Fibroblast of gingiva (primary cell): Measurements from ENCODE around the gene LRMDA.

Experiments used
- DNase-seq: peaks from one replicate; pipeline ENCODE4 v3.0.0-alpha.2; 2011; ENCODE audit warnings: low read depth

Gene LRMDA

GRCh38 chr10:75425291-75426079 lies 5.9 kb upstream of the LRMDA start:
- DNase-seq, result no peak

- no peak for DNase-seq
Observed at GRCh38 chr10:75426880-75427279, 4.5 kb upstream of the LRMDA start.

GRCh38 chr10:75427951-75428350 lies 3.5 kb upstream of the LRMDA start:
- DNase-seq, result no peak

GRCh38 chr10:75428434-75429158 lies 2.8 kb upstream of the LRMDA start:
- no peak for DNase-seq

- no peak for DNase-seq
Observed at GRCh38 chr10:75429159-75429827, 2.1 kb upstream of the LRMDA start.

- no peak for DNase-seq
Observed at GRCh38 chr10:75430000-75430763, 1.2 kb upstream of the LRMDA start.

- DNase-seq, result no peak
Observed at GRCh38 chr10:75432176-75432575, 752 bp downstream of the LRMDA start.

GRCh38 chr10:75432763-75433162 lies 1.3 kb downstream of the LRMDA start:
- no peak for DNase-seq

GRCh38 chr10:75433216-75433615 lies 1.8 kb downstream of the LRMDA start:
- DNase-seq, result no peak

- no peak for DNase-seq
Observed at GRCh38 chr10:75434291-75434690, 2.9 kb downstream of the LRMDA start.

GRCh38 chr10:75435291-75435690 lies 3.9 kb downstream of the LRMDA start:
- no peak for DNase-seq

GRCh38 chr10:75436896-75437295 lies 5.5 kb downstream of the LRMDA start:
- DNase-seq, result no peak

- no peak for DNase-seq
Observed at GRCh38 chr10:75437693-75438092, 6.3 kb downstream of the LRMDA start.

GRCh38 chr10:75438275-75438674 lies 6.9 kb downstream of the LRMDA start:
- DNase-seq, result no peak

GRCh38 chr10:75439811-75440210 lies 8.4 kb downstream of the LRMDA start:
- no peak for DNase-seq

GRCh38 chr10:75440271-75440793 lies 8.9 kb downstream of the LRMDA start:
- DNase-seq, result no peak

- no peak for DNase-seq
Observed at GRCh38 chr10:75441196-75441595, 9.8 kb downstream of the LRMDA start.

GRCh38 chr10:75441682-75442081 lies 10.3 kb downstream of the LRMDA start:
- no peak for DNase-seq

- DNase-seq, result no peak
Observed at GRCh38 chr10:75443362-75443761, 11.9 kb downstream of the LRMDA start.

- DNase-seq, result no peak
Observed at GRCh38 chr10:75444781-75445386, 13.5 kb downstream of the LRMDA start.

GRCh38 chr10:75446508-75446907 lies 15.1 kb downstream of the LRMDA start:
- DNase-seq, result no peak

GRCh38 chr10:75448166-75448565 lies 16.7 kb downstream of the LRMDA start:
- no peak for DNase-seq
